Stimulated activated CD8-positive, alpha-beta memory T cell treated with anti-CD3 and anti-CD28 coated beads, Interleukin-15, amount 100 ng/mL, for 1 hour (primary cell): ENCODE results near the gene CDC42EP1.

Source experiments
- DNase-seq: peaks from one replicate; pipeline ENCODE4 v3.0.0-alpha.2; 2020; ENCODE audit warnings: low read depth

CDC42EP1 gene

GRCh38 chr22:37561212-37562048, 1.1 kb downstream of the CDC42EP1 start:
- DNase-seq, result peak; percentile 61

GRCh38 chr22:37562049-37562875, 2.0 kb downstream of the CDC42EP1 start:
- no peak for DNase-seq

DNA sequence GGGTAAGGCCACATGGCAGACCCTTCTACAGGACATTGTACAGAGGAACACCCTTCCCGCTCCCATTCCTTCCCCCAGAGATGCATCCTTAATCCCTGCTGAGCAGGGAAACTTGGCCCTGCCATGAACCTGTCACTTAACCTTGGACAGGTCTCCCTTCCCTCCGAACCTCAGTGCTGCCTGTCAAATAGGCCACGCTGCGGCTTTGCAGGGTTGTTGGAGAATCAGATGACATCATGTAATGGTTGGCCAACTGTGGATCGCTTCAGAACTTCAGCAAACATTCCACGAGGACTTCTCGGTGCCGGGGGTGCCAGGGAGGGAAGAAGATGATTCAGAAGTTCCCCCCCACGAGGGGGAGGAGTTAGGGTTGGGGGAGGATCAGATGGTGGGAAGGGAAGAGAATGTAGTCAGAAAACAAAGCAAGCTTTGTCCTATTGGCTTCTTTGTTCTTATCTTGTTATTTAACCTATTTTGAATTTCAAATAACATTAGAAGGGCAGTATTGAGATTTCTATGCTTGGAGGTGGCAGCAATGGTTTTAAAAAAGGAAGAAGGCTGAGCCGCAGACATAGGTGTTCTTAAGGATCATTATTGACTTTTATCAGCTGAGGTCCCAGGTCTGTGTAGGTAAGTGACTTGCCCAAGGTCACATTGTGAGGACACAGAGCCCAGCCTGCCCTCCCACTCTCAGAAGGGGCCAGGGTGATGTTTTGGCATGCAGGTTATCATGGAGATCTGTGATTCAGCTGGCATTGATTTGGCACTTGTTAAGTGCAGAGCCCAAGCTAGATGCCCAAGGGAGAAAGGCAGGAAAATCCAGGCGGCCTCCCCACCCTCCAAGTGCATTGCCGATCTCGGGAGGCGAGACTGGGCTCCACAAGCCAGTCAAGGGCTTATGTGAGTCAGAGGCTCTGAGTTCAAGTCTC, 3.1 kb downstream of the CDC42EP1 start:
- DNase-seq, result no peak

DNA sequence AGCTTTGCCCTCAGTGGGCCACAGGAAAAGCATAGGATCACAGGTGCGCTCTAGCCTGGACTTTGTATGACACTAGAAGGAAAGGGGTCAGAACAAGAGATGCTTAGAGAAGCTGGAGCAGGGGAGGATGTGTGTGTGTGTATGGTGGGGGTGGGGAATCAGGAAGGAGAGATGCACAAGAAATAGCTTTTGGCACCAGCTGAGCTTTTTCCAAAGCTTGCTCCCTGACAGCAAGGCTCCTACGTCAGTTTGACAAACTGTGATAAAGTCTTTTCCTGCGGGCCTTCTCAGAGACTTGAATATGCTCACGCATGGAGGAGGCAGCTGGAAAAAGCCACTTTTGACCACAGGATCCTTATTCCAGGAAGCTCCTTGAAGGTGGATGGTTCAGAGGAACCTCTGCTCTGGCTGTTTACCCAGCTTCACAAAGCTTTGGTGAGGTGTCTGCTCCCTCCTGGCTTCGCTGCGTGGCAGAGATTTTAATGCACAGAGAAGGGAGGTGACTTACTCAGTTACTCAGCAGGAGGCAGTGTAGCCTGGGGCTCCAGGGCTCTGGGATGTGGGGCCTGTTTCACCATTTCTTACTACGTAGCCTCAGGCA, 3.9 kb downstream of the CDC42EP1 start:
- DNase-seq, result no peak

DNA sequence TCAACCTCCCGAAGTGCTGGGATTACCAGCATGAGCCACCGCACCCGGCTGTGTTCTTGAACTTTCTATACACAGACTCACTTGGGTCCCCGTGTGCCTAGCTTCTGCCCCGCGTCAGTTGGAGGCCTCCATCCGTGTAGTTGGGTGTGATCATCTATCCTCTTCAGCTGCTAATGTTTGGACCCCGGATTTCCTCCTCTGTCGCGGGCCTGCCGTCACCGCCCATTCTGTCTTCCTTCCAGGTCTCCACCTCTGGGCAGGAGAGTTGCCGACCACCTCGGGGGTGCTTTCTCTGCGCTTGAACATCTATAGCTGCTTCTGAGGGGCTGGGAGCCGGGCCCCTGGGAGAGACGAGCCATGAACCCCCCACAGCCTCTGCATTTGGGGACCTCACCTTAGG, 5.5 kb downstream of the CDC42EP1 start:
- no peak for DNase-seq

GRCh38 chr22:37566329-37566837, 6.1 kb downstream of the CDC42EP1 start:
- DNase-seq, result peak; percentile 16

DNA sequence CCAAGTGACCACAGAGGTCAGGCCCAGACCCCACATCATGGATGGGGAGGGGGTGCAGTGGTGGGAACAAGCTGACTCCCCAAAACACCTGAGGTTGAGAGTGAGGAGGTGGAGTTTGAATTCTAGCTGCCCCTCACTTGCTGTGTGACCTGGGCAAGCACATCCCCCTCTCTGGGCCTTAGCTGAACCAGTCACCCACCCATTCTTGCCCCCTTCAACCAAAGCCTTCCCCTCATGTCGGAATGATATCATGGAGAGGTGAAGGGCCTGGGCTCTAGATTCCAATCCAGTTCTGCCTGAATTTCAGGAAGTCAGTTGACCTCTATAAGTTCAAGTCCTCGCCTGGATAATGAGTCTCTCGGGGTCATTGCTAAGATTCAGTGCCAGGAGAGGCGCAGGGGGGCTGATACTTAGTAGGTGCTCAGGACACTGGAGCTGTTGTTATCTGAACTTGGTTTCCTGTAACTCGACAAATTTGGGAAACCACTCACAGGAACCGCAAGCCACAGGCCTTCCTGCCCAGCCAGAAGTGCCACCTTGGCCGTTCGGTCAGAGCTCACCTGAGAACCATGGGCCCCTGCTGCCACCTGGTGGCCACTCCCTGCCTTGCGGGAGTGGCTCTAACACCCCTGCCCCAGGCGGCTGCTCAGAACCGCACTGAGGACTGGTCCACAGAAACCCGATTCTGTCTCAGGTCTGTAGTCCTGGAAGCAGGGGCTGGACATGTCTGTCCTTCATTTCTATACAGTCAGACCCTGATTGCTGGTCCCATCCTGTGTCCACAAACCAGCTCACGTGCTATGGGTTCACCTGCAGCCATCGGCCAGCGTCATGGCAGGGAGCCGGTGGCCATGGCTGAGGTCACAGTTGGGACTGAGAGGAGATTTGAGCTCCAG, 6.9 kb downstream of the CDC42EP1 start:
- peak; percentile 86 for DNase-seq

- no peak for DNase-seq
Measured at GRCh38 chr22:37568012-37568411, 7.7 kb downstream of the CDC42EP1 start.

- DNase-seq, result no peak
Measured at GRCh38 chr22:37568448-37569008, 8.2 kb downstream of the CDC42EP1 start.

GRCh38 chr22:37569009-37569920, 9.0 kb downstream of the CDC42EP1 start:
- DNase-seq, result no peak

GRCh38 chr22:37569921-37570660, 9.8 kb downstream of the CDC42EP1 start:
- no peak for DNase-seq

GRCh38 chr22:37570661-37570976, 10.3 kb downstream of the CDC42EP1 start:
- DNase-seq, result no peak

DNA sequence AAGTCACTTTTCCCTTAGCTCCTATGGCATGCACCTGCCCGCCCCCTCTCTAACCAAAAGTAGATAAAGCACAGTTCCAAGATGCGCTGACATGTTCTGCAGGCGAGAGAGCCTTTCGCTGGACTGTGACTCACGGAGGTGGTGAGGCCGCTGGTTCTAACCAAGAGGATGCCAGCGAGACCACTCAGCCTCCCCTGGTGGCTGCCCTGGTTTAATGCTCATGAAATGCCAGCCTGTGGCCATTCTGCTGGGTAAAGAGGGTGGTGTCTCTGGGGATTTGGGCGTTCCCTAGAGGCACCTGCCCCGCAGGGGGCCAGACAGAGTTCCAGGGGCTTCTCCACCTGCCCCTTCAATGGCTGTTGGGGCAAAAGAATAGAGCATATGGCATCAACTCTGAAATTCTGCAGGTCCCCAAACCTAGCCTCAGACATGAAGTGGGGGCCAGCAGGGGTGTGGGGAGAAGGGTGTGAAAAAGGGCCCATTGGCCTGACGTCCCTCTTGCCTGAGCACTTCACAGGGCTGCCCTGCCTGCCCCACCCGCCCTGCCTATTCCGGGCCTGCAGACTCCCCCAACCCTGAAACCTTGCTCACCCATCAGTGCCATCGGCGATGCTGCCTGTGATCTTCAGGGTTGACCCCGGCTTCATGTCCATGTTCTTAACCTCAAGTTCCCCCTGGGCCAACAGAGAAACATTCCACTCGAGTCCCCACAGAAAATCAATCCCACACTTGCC, 11.1 kb downstream of the CDC42EP1 start:
- DNase-seq, result no peak

DNA sequence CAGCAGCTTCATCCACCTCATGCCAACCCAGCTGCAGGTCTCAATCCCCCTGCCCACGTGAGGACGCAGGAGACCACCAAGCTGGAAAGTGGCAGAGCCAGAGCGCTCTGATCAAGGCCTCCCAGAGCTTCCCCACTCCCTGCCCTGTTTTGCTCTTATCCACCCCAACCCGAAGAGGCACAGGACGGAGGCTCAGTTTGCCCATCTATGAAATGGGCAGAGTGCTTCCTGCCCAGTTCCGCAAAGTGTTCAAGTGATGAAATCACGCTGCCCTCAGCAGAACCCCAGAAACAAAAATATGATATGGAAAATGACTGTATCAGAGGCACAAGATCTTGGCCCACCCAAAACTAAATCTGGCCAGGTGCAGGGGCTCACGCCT, 11.7 kb downstream of the CDC42EP1 start:
- no peak for DNase-seq

DNA sequence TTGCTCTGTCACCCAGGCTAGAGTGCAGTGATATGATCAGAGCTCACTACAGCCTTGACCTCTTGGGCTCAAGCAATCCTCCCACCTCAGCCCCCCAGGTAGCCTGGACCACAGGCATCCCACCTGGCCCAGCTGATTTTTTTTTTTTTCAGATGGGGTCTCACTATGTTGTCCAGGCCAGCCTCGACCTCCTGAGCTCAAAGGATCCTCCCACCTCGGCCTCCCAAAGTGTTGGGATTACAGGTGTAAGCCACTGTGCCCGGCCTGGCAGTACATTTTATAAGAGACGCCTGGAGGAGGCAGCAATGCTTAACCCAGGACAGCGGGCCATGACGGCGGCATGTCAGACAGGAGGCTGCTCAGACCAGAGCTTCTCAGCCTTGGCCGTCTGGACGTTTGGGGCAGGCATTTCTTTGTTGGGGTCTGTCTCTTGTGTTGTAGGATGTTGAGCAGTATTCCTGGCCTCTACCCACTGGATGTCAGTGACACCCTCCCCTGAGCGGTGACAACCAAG, 15.3 kb downstream of the CDC42EP1 start:
- no peak for DNase-seq

GRCh38 chr22:37578002-37578401, 17.7 kb downstream of the CDC42EP1 start:
- no peak for DNase-seq

DNA sequence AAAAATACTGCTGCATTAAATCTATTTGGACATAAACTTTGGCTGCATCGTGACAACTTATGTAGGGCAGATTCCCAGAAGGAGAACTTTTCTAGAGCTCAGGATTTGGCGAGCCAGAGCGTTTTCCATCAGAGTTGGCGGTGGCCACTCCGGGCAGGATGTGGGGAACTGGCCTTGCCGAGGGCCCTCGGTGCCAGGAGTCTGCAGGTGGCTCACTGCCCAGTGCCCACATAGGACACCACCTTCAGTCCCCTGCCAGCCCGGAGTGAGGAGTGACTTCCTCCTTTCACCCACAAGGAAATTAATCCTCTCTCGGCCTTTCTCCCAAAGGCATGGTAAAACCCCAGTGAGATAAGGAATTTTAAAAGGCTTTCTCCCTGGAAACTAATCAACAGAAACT, 21.2 kb downstream of the CDC42EP1 start:
- DNase-seq, result no peak

GRCh38 chr22:37582526-37582925, 22.2 kb downstream of the CDC42EP1 start:
- no peak for DNase-seq
